Measurements from ENCODE around the gene DCC. TPM values are rescaled to one million over a fixed set of nuclear protein-coding genes. Genes with fewer than 3 reads are reported as not detected.

The DCC gene
- total and polyA plus RNA-seq, 2 of the 8 experiments (the other 6 are each of a cell fraction or from before 2014, with no cell fraction given) = 0.14 to 1.4 TPM

- TF ChIP-seq CHD7 (IDR thresholded peaks at IDR 0.05; ENCODE audit: insufficient replicate concordance, low read length) = no peak
- no peak for TF ChIP-seq HDAC6 (IDR thresholded peaks at IDR 0.05; ENCODE audit: low read depth, low read length)
- TF ChIP-seq EGR1 (IDR thresholded peaks at IDR 0.05; ENCODE audit: borderline replicate concordance, low read depth, low read length) = no peak
- TF ChIP-seq ASH2L (IDR thresholded peaks at IDR 0.05; ENCODE audit: low read length) = no peak
- no peak for TF ChIP-seq CHD2 (IDR thresholded peaks at IDR 0.05; ENCODE audit: low read length)
Measured at GRCh38 chr18:52746986-52747385, 407.0 kb downstream of the DCC start (continued).

Measured in H1 (cell line).